Activated naive CD4-positive, alpha-beta T cell (primary cell): ENCODE data around the gene HS2ST1.
"Not testable (repeated sequence)": the region's sequence is repeated elsewhere in the genome, so short reads cannot be mapped to it uniquely, and the experiment has no call there.

Experiments
- DNase-seq, 4 experiments: peaks; one replicate each; lab custom pipeline; 2025; lab: John Stamatoyannopoulos, UW

HS2ST1 gene

GRCh38 chr1:87023326-87023725, 108.9 kb downstream of the HS2ST1 start:
- no peak for DNase-seq

DNA sequence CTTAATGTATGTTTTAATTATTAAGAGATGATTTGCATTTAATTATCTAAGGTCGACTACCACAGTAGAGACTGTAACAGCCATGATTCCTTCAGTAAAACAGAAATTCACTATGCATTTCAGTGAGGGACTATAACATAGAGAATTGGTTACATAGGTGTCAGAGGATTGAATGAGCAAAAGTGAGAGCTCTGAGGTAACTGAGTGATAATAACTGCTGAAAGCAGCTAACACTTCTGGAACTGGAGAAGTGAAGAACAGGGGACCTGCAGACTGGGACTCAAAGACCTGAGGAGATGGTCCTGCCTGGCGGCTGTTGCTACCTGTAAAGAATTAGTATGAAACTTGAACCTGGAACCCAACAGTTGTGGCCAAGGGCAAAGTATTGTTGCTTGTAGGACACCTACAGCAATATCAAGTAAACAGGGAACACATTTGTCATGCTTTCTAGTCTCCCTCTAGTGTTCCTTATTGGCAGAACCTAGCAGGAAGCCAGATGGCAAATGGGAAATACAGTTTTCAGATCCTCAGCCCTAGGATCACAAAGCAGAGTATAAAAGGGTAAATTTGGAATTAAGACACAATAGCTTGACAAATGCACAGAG, 110.6 kb downstream of the HS2ST1 start:
- no peak for DNase-seq

- not testable (repeated sequence) for DNase-seq
Measured at GRCh38 chr1:87027561-87027960, 113.1 kb downstream of the HS2ST1 start.

DNA sequence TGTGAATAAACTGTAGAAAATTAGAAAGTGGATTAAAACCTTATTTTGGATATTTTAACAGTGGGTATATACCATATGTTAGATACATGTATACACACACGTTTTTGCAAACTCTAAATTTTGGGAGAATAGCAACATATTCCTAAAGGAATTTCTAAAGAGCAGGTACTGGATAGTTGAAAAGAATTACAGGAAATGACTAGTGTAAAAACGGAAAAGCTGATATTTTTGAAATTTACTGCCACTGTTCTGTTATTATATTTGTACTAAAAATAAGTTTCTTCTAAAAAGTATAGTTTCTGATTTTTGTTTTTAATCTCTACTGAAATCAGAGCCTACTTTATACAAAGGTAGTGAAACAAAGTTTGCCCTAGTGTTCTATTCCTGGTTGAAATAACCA, 114.1 kb downstream of the HS2ST1 start:
- no peak for DNase-seq

DNA sequence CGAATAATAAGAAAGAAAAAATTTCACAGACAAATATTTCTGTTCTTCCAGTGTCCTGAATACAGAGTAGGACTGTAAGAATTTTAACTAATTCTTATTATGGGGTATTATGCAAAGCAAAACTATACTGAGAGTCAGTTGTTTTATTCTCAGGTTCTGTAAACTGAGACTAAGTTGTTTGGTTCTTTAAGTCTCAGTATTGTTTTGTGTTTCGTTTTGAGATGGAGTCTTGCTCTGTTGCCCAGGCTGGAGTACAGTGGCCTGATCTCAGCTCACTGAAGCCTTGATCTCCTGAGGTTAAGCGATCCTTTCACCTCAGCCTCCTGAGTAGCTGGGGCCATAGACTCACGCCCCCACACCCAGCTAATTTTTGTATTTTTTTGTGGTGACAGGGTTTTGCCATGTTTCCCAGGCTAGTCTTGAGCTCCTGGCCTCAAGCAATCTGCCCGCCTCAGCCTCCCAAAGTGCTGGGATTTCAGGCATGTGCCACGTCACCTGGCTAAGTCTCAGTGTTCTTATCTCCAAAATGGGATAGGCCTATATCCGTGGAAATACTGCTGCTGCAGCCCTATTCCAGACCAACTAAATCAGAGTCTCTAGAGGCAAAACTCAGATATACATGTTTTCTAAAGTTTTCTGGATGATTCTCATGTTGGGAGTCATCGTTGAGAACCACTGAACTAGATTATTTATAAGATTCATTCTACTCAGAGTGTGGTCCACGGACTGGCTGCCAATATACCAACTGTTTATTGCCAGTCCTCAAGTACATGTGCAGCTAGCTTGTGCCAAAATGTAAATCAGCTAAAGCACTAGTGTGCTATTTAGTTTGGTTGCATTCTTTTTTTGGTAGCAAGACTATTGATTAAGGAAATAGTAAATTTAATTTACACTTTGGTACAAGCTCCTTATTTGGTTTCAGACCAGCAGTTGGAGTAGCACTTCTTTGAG, 116.6 kb downstream of the HS2ST1 start:
- no peak for DNase-seq

GRCh38 chr1:87034351-87034750, 119.9 kb downstream of the HS2ST1 start:
- no peak for DNase-seq

DNA sequence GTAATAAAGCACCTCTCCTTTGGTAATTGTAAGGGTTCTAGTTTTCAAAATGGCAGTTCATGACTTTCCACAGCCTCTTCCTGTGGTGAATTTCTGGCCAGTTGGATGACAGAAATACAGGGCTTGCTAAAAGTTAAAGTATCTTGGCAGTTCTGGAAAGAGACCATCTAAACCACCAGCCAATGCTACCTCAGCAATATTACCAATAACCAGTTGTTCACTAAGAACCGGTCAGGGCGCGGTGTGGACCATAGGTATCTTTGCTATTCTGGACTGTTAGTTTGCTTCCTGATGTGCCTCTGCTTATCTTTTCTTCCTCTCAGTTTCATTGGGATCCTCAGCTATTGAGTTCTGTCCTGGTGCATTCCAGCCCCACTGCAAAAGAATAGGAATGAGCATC, 124.7 kb downstream of the HS2ST1 start:
- DNase-seq = no peak

DNA sequence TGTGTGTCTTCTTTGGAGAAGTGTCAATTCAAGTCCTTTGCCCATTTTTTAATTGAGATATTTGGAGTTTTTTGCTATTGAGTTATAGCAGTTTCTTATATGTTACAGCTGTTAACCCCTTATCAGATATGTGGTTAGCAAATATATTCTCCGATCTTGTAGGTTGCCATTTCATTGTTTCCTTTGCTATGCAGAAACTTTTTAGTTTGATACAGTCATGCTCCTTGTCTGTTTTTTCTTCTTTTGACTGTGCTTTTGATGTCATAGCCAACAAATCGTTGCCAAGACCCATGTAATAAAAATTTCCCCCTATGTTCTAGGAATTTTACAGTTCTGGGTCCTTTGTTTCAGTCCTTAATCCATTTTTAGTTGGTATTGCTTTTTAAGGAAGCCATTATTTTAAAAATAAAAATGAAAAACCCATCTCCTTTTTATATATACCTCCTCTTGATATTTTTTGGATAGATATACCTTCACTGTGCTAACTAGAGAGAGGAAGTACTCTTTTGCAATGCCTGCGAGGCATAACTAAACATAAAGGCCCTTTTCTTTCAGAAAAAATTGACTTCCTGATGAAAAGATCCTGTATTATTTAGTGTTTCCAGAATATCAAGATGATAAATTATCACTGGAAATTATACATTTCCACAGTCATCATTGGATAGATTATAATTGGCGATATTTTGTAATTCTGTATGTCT, 127.8 kb downstream of the HS2ST1 start:
- no peak for DNase-seq

DNA sequence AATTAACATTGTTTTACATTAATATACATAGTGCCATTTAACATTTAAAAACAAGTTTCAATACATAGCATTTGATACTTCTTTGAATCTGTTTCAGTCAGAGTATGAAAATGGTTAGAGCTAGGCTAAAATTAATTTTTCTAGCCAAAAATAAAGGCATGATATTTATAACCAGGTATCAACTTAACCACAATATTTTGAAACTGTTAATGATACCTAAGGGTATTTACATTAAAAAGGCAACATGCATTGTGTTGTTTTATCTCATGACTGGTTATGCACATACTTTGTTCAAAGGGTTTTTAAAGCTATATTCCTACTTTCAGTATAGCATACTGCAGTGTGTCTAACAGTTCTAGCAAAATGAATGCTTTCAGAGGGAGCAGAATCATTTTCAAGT, 130.0 kb downstream of the HS2ST1 start:
- no peak for DNase-seq

GRCh38 chr1:87044840-87045239, 130.4 kb downstream of the HS2ST1 start:
- peak in 1 of 4 experiments; percentile 2 for DNase-seq

- peak in 2 of 4 experiments; percentile 11 to 22 for DNase-seq
Measured at GRCh38 chr1:87045761-87046304, 131.4 kb downstream of the HS2ST1 start.

DNA sequence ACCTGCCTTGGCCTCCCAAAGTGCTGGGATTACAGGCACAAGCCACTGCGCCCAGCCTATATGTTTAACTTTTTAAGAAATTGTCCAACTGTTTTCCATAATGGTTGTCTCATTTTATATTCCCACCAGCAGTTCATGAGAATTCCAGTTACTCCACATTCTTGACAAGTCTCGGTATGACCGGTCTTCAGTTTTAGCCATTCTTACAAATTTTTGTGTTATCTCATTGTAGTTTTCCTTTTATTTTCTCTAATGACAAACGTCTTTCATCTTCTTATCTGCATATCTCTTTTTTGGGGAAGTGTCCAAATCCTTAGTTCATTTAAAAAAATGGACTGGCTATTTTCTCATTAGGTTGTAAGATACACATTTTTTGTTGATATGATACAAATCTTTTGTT, 132.5 kb downstream of the HS2ST1 start:
- no peak for DNase-seq

GRCh38 chr1:87048237-87048636, 133.8 kb downstream of the HS2ST1 start:
- no peak for DNase-seq

DNA sequence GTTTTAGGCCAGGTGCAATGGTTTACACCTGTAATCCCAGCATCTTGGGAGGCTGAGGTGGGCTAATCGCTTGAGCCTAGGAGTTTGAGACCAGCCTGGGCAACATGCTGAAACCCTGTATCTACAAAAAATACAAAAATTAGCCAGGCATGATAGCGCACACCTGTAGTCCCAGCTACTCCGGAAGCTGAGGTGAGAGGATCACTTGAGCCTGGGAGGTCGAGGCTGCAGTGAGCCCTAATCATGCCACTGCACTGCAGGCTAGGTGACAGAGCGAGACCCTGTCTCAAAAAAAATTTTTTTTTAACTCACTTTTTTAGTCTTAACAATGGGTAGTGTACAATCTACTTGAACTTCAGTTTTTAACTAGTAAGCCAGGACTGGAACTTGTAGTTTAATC, 137.5 kb downstream of the HS2ST1 start:
- no peak for DNase-seq

DNA sequence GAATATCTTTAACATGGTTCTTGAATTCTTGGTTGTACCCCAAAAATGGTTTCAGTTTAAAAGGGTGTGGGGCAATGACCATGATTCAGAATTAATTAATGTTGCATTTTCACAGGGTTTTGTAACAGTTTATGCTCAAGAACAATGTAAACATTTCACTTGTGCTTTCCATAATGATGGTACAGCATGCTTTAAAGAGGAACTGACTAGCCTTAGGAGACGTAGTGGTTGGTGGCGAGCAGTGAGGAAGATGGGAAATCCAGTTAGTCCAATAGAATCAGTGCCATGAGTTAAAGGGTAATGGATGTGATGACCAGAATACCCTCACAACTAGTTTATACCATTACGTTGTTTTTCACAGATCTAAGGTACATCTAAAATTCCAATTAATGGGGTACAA, 138.0 kb downstream of the HS2ST1 start:
- DNase-seq = no peak

DNA sequence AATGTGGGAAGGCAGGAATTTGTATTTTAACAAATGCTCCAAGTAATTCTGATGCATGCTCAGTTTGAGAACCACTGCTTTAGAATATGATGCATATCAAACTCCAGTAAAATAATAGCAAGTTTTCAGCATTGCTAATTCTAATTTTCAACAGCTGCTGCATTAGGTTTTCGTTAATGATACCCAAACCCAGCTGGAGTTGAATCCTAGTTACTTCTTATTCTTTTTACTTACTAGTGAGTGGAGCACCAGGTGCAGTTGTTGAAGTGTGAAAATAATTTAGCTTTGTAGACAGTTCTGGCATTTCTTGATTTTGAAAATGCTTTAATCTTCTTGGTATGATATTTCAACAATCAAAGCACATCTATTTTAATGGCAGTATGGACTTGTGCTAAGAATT, 138.5 kb downstream of the HS2ST1 start:
- no peak for DNase-seq

DNA sequence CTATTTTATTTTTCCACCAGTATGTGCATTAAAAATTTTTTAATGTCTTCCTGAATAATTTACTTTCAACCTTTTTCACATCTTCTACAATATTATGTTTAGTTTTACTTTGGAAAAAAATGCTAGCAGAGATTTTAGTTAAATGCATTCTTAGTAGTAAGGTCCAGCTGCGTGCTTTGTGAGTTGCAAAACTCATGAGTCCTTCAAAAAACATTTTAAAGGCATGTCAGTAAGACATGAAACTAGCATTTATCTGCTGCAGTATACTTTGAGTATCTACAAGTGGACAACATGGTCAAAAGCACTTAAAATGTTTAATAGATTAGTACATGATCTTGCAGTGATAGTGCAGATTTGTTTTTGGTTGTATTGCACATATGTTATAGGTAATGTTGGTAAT, 139.0 kb downstream of the HS2ST1 start:
- DNase-seq = no peak

DNA sequence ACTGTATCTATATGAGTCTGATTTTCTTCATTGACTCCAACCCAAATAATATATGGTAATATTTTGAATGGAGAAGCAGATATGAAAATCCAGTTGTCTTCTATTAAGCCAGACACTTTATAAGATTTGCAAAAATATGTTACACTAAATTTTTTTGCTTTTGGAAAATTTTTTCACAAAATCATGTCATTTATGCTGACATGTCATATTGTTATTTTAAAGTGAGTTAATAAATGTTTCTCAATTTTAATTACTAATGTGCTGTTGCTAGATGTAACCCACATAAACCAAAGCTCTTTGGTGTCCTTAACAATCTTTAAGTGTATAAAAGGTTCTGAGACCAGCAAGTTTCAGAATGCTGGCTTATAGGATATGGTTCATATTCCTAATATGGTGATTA, 142.5 kb downstream of the HS2ST1 start:
- DNase-seq = no peak

- DNase-seq = no peak
Measured at GRCh38 chr1:87058343-87058649, 143.9 kb downstream of the HS2ST1 start.

- no peak for DNase-seq
Measured at GRCh38 chr1:87061742-87062156, 147.3 kb downstream of the HS2ST1 start.

- DNase-seq = no peak
Measured at GRCh38 chr1:87062687-87063086, 148.3 kb downstream of the HS2ST1 start.

DNA sequence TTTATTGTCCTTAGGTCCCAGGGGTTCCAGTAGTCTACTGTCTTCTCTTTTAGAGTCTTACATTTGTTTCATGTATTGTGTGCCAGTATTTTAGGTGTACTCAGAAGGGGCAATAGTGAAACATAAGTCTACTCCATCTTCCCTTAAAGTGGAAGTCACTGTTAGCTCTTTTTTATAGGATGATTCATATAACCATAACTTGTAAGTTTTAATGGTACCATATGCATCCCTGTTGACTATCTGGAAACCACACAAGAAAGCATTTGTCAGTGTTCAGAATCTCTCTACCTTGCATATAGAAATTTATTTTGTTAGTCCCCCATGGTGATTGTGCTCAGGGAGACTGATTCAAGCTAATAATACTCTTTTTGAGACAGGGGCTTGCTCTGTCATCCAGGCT, 149.9 kb downstream of the HS2ST1 start:
- no peak for DNase-seq

DNA sequence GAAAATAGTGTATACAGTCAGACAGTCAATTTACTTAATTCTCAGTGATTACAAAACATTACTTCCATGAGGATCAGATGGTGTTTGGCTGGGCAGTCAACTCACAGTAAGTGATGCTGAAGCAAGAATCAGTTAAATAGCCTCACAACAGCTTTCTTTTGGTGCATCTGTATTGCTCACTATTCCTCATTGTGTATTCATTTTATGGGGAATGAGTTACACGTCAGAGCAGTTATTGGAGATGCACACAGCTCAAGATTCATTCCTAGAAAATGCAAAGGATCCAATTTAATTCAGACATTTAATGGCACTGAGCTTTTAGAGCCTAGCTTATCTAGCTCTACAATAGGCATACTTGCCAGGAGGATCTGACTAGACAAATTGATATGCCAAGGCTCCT, 150.6 kb downstream of the HS2ST1 start:
- no peak for DNase-seq
